AG20443 (cell line): Measurements from ENCODE around the gene PSMD13.

Source experiments
- DNase-seq: peaks from one replicate; pipeline ENCODE4 v3.0.0; 2012; ENCODE audit warnings: low spot score, mixed read lengths

The PSMD13 gene

DNA sequence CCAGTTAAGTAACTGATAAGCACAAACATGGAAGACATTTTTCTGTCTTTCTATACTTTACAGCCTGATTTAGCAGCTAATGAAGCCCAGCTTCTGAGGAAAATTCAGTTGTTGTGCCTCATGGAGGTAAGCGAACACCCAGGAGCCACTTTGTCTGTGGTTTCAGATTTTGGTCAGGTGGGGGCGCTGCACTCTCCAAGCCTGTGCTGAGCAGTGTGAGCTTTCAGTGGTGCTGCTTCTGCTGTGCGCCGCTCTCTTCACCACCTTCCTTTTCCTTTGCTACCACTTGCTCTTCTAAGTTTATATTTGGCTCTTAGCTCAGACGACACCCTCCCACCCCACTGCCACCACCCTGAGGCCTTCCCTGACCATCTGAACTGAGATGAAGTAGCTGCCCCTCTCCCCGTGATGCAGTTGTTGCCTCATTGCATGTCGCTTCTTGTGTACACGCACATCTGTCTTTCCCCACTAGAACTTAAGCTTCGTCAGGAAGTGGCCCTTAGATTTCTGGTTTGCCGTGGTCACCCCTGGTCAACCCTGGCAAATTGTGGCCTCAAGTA is 14.0 kb downstream of the PSMD13 start:
- DNase-seq: peak; percentile 67

GRCh38 chr11:251550-251949 is 14.8 kb downstream of the PSMD13 start:
- no peak for DNase-seq

DNA sequence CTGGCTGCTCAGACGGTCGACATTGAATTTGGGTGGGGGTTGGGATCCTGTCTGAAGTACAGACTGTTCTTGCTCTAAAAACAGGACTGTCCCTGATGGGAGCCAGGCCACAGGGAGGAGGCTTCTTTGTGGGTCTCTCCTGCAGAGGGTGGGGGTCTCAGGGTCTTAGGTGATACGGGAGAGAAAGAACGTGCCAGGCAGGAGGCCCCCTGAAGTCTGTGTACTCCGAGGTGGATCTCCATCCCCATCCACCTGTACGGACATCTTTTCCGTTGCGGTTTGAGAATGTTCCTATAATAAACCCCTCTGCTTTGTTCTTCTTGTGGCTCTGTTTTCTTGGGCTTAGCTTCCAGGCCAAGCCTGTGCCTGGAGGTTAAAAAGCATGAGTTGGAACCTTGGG is 15.9 kb downstream of the PSMD13 start:
- no peak for DNase-seq

DNA sequence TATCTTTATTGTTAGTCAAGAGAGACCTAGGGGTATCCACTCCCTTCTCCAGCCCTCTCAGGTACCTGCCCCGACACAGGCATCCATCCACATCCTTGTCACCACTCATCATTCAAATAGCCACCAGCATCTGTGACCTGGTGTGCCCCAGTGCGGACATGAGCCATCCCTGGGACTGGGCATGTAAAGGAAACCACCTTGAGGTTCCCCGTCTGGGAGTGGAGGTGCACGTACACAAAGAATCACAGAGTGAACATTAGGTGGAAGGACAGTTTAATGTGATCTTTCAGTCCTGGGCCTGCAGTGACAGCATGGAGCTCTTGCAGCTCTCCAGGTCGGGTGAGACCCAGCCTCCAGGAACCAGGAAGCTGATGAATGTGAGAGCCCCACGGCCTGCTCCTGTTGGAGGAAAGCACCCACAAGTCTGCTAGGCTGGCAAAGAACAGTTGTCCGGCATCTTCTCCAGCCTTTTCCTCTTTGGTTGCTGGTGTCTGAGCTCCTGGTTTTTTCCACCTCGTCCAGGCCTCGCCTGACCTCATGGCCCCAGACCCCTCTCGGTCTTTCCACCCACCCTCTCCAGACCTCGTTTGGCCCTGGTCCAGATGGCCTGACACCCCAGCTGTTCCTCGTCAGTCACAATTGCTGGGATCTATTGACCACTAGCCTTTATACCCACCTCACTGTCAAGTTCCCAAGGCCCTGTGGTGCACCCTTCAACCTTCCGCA is 16.5 kb downstream of the PSMD13 start:
- no peak for DNase-seq

GRCh38 chr11:253886-254270 is 17.1 kb downstream of the PSMD13 start:
- no peak for DNase-seq

- DNase-seq: no peak
These were observed 18.4 kb downstream of the PSMD13 start for GRCh38 chr11:255176-255575.

DNA sequence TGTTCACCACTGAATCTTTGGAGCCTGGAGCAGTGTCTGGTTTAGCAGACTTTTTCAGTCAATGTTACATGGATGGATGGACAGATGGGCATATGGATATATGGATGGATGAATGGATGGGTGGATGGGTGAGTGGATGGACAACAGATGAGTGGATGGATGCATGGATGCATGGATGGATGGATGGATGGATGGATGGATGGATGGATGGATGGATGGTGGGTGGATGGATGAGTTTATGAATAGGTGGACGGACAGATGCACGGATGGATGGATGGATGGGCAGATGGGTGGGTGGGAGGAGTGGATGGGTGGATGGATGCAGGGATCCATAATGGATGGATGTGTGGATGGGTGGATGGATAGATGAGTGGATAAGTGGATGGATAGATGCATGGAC is 19.0 kb downstream of the PSMD13 start:
- no peak for DNase-seq

DNA sequence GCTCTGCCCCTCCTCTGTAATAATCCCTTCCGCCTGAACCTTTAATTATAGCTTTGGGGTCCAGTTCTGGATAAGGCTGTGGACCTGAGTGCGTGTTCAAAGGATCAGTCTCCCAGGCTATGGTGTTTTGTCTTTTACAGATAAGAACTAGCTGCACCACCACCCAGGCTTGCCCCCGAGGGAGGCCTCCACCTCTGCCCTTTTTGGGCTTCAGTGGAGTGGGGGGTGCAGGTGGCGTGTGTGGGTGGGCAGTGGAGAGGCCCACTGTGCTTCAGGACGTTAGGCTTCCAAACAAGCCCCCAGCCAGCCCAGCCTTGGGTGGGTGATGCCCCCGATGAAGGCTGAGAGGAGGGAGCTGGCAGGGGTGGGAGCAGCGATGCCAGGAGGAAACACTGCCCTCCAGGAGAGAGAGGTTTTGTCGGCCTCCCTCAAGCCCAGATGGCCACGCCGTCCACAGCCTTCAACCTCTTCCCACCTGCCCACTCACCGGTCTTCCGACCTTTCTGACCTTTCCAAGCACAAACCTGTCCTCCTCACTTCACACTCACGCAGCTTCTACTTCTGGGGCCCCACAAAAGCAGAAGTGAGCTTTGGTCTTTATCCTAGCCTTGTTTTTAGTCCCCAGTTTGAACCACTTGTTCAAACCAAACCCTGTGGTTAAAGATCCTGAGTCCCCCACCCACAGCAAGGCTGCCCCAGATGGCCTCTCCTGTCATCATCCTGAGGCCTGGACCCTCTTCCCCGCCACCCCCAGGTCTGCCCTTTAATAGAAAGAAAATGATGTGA is 20.4 kb downstream of the PSMD13 start:
- DNase-seq: no peak

- no peak for DNase-seq
These were observed 21.2 kb downstream of the PSMD13 start for GRCh38 chr11:257766-258493.

DNA sequence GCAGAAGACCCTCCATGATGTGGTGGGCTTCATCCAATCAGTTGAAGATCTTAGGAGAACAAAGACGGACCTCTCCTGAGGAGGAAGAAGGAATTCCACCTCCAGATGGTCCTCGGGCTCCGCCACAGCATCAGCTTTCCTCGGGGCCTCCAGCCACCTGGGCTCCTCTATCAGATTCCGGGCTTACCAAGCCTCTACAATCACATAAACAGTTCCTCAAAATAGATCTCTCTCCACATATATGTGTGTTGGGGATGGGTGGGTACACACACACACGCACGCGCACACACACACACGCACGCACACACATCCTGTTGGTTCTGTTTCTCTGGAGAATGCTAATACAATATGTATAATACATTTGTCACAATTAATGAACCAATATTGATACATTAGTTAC is 22.6 kb downstream of the PSMD13 start:
- no peak for DNase-seq

GRCh38 chr11:261624-262023 is 24.8 kb downstream of the PSMD13 start:
- no peak for DNase-seq

GRCh38 chr11:266676-267439 is 30.1 kb downstream of the PSMD13 start:
- no peak for DNase-seq

DNA sequence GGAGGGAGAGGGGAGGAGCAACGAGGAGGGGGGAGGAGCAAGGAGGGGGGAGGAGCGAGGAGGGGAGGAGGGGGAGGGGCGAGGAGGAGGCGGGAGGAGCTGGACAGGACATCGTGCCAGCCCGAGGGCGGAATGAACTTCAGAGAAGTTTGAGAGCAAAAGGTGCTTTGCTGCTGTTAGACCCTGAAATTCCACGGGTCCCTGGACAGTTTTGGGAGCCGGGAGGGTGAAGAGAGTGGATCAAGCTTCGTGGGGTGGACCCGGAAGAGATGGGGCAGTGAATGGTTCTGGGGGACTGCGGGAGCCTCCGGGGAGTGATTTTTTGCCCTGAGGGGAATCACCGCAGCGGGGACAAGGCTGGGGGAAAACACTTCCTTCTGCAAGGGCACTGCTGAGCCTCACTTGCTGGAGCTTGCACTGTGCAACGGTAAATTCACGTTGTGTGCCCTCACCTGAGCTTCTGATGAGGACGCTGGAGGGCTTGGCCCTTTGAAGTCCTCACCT is 30.8 kb downstream of the PSMD13 start:
- DNase-seq: no peak

GRCh38 chr11:268716-269145 is 32.0 kb downstream of the PSMD13 start:
- peak; percentile 73 for DNase-seq

GRCh38 chr11:269146-269890 is 32.5 kb downstream of the PSMD13 start:
- DNase-seq: no peak

- DNase-seq: no peak
These were observed 33.9 kb downstream of the PSMD13 start for GRCh38 chr11:270451-271318.

- no peak for DNase-seq
These were observed 34.5 kb downstream of the PSMD13 start for GRCh38 chr11:271319-271715.

DNA sequence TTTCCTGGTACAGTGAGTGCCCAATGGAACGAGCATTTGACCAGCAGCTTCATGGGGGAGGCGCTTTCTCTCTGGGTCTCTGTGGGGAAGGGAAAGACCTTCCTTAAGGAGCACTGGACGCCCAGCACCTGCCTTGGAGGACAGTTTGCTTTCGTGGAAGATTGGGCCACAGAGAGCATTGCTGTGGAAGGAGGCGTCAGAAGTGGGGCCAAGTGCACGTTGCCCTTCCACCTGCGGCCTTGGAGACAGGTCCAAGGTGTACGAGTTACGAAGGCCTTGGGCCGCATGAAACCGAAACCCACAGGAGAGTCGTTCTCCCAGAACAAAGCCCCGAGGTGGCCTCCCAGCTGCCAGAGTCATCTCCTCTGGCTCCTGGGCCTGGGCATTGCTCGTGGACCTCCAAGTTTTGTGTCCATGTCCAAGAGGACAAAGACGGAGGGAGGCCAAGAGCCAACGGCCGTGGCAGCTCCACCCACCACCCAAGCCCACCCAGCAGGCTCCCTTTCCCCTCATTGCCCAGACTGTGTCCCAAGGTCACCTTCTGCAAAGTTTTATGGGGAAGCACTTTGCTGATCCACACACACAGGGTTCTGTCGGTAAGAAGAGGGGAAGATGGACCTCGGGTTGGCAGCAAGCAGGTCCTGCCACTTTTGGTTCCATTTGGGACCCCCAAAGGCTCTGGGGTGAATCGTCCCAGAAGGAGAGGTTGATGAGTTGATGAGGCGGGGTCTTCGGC is 35.6 kb downstream of the PSMD13 start:
- no peak for DNase-seq

DNA sequence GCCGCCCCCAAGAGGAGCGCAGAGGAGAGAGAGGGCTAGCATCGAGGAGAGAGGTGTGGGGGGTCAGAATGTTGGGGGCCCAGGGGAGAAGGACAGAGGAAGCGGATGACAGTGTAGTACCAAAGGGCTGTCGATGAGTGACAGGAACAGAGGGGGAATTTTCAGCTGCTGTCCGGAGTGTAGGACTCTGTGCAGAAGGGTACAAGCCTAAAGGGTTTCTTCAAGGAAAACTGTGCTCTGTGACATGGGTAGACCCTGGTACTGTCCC is 36.1 kb downstream of the PSMD13 start:
- no peak for DNase-seq
